ENCODE data around the gene ZBTB49.
"Not testable (repeated sequence)": the region's sequence is repeated elsewhere in the genome, so short reads cannot be mapped to it uniquely, and the experiment has no call there.

The ZBTB49 gene

DNA sequence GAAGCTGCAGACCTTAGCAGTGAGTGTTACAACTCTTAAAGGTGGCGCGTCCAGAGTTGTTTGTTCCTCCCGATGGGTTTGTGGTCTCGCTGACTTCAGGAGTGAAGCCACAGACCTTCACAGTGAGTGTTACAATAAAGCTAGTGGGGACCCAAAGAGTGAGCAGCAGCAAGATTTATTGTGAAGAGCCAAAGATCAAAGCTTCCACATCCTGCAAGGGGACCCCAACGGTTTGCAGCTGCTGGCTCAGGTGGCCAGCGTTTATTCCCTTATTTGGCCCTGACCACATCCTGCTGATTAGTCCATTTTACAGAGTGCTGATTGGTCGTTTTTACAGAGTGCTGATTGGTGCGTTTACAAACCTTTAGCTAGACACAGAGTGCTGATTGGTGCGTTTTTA, 58.5 kb downstream of the ZBTB49 start:
- H3K4me1 ChIP-seq (ENCODE audit: control insufficient read depth, insufficient read depth, low read length); H3K9ac ChIP-seq (ENCODE audit: low read depth, low read length); H3K27me3 ChIP-seq (ENCODE audit: control insufficient read depth, insufficient read depth, low read length); H3K36me3 ChIP-seq (ENCODE audit: control insufficient read depth, insufficient read depth, low read length); H3K4me3 ChIP-seq (ENCODE audit: low read depth, low read length); H3K9me3 ChIP-seq (ENCODE audit: control insufficient read depth, insufficient read depth, low read length): not testable (repeated sequence)

DNA sequence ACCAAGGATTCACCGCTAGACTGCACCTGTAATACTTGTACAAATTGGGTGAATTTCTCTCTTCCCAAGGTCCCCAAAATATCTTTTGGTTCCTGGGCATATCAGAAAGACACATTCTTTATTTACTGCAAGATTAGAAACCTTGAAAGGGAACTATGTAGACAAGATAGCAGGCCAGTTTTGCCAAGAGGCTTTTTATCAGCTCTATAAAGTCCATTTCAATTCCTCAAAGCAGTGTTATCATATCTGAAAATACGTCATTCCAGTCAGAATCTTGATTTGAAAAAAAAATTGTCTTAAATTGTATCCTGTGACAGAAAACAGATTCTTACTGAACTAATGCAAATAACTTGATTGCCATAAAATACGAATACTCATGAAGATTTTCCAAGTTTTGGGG, 59.8 kb downstream of the ZBTB49 start:
- no peaks in the 10 kb centered on the region for H3K36me3 ChIP-seq (ENCODE audit: control insufficient read depth, insufficient read depth, low read length)
- H3K9ac ChIP-seq (ENCODE audit: low read depth, low read length), result no peak overlapping the region
- no peaks in the 10 kb centered on the region for H3K4me1 ChIP-seq (ENCODE audit: control insufficient read depth, insufficient read depth, low read length)
- H3K27me3 ChIP-seq (ENCODE audit: control insufficient read depth, insufficient read depth, low read length), result peaks cover 5% of the 10 kb centered on the region
- no peaks in the 10 kb centered on the region for H3K9me3 ChIP-seq (ENCODE audit: control insufficient read depth, insufficient read depth, low read length)
- no peak overlapping the region for H3K4me3 ChIP-seq (ENCODE audit: low read depth, low read length)

DNA sequence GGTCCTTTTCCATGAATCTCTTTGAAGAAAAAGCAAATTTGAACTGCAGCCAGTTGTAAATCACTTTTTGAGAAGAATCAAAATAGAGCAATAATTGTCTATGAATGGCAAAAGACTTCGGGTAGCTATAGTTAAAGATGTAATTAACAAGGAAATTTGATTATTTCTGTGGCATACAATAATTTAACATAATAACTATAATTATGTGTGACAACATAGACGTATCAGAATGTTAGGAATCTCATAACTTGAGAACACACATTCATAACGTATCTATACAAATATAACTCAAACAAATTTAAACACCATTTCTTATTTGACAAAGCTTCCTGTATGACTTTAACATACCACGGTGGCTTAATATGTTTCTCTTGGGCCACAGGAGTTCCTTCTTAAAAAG, 60.9 kb downstream of the ZBTB49 start:
- no peak overlapping the region for H3K9ac ChIP-seq (ENCODE audit: low read depth, low read length)
- no peaks in the 10 kb centered on the region for H3K36me3 ChIP-seq (ENCODE audit: control insufficient read depth, insufficient read depth, low read length)
- peaks cover 5% of the 10 kb centered on the region for H3K27me3 ChIP-seq (ENCODE audit: control insufficient read depth, insufficient read depth, low read length)
- H3K4me3 ChIP-seq (ENCODE audit: low read depth, low read length), result no peak overlapping the region
- no peaks in the 10 kb centered on the region for H3K9me3 ChIP-seq (ENCODE audit: control insufficient read depth, insufficient read depth, low read length)
- no peaks in the 10 kb centered on the region for H3K4me1 ChIP-seq (ENCODE audit: control insufficient read depth, insufficient read depth, low read length)

DNA sequence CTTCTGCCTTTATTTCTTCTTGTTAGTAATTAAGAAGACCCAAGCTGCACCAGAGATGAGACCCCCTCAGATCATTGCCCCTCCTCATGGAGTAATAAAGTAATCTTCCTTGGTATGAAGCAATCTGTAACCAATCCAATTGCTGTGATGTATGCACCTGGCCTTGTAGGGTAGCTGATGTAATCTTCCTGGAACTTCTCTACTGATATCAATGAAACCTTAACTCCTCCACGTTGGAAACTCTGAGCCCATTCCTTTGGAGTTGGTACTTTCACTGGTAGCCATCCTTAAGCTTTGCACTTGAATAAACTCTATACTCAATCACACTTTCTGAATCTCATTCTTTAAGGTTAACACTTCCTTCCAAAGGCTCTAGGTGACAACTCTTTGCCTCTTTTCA, 65.3 kb downstream of the ZBTB49 start:
- Histone ChIP-seq H3K4me1 (ENCODE audit: control insufficient read depth, insufficient read depth, low read length) (no peaks in the 10 kb centered on the region), H3K27me3 (ENCODE audit: control insufficient read depth, insufficient read depth, low read length) (no peaks in the 10 kb centered on the region), H3K36me3 (ENCODE audit: control insufficient read depth, insufficient read depth, low read length) (no peaks in the 10 kb centered on the region), H3K4me3 (ENCODE audit: low read depth, low read length) (no peak overlapping the region), H3K9me3 (ENCODE audit: control insufficient read depth, insufficient read depth, low read length) (no peaks in the 10 kb centered on the region), H3K9ac (ENCODE audit: low read depth, low read length) (no peak overlapping the region)

DNA sequence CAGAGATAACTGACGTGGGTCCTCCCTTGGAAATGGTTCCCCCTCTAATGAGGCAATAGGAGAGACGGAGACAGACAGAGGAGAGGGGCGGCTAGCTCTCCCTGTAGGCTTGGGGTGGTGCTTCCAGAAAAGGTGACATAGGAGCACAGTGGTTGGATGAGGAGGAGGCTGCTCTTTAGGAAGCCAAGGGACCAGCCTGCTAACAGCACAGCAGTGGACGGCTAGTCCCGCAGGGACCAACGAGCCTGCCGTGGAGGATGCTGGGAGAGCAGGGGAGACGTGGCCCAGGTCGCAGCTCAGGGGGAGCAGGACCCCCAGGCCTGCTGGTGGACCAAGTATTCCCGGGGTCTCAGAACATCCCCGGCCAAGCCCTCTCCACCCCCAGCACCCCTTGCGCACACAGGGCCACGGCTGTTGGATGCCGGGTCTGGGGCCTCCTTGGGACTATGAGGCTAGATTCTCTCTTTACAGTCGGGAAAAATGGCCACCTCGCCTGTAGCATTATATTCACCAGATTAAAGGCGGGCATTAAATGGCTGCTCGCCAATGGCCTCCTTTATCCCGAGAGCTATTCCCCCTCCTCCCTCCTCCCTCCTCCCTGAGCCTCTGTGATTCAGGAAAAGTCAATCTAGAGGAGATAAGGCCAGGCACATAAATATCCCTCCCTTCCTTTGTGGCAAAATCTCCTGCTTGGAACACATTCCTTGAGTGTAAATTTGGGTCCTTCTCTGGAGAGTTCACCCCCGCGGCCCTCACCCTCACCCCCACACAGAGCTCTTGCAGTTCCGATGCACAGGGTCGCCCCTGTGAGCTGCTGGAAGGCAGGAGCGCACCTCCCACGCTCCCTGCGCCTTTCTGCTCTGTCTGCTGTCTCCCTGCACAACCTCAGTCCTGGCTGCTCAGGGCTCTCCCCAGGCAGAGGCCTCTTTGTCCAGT, 66.3 kb downstream of the ZBTB49 start:
- no peaks in the 10 kb centered on the region for H3K4me1 ChIP-seq (ENCODE audit: control insufficient read depth, insufficient read depth, low read length)
- H3K27me3 ChIP-seq (ENCODE audit: control insufficient read depth, insufficient read depth, low read length), result no peaks in the 10 kb centered on the region
- H3K9ac ChIP-seq (ENCODE audit: low read depth, low read length), result no peak overlapping the region
- H3K36me3 ChIP-seq (ENCODE audit: control insufficient read depth, insufficient read depth, low read length), result no peaks in the 10 kb centered on the region
- no peak overlapping the region for H3K4me3 ChIP-seq (ENCODE audit: low read depth, low read length)
- H3K9me3 ChIP-seq (ENCODE audit: control insufficient read depth, insufficient read depth, low read length), result no peaks in the 10 kb centered on the region

DNA sequence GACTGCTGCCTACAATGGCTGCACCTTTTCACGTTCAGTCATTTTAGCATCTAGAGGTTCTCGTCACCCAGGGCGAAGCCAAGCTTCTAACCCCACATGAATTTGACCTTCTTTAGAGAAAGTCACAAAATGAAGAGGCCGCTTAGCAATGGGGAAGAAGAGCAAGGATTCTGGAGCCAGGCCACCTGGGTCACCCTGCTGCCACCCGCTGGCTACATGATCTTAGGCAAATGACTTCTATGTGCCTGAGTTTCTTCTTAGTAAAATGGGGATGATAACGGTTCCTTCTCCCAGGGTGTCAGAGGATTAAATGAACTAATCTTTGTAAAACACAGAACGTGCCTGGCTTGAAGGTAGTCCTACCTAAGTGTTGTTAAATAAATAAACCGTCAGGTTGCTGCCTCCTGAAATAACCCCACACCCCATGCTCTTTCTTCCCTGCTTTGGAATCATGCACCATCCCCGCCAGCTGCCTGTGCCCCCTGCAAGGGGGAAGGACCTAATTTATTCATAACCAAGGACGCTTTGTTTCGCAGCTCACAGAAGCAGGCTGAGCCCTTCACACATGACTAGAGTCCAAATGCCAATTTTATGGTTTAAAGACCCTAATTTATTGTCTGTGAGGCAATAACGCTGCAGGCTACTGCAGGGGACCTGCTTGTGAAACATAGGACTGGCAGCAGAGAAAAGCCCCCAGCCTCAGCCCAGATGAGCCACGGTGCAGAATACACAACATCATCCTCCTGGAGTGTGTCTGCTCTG, 68.2 kb downstream of the ZBTB49 start:
- H3K9me3 ChIP-seq (ENCODE audit: control insufficient read depth, insufficient read depth, low read length), result no peaks in the 10 kb centered on the region
- H3K27me3 ChIP-seq (ENCODE audit: control insufficient read depth, insufficient read depth, low read length), result no peaks in the 10 kb centered on the region
- H3K9ac ChIP-seq (ENCODE audit: low read depth, low read length), result no peak overlapping the region
- no peak overlapping the region for H3K4me3 ChIP-seq (ENCODE audit: low read depth, low read length)
- no peaks in the 10 kb centered on the region for H3K36me3 ChIP-seq (ENCODE audit: control insufficient read depth, insufficient read depth, low read length)
- no peaks in the 10 kb centered on the region for H3K4me1 ChIP-seq (ENCODE audit: control insufficient read depth, insufficient read depth, low read length)

DNA sequence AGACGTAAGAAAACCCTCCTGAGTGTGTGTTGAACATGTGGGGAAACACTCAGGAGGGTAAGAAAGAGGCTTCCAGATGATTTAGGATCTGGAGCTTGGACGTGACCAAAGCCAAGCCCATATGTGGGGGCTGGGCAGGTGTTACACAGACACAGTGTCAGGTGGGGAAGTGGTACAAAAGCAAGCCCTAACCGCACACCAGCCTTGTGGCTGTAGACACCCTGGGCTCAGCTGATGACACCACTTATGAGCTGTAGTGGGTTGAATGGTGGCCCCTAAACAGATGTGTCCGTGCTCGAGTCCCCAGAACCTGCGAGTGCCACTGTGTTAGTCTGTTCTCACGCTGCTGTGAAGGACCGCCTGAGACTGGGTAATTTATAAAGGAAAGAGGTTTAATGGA, 71.8 kb downstream of the ZBTB49 start:
- Histone ChIP-seq H3K27me3 (ENCODE audit: control insufficient read depth, insufficient read depth, low read length) (no peaks in the 10 kb centered on the region), H3K9me3 (ENCODE audit: control insufficient read depth, insufficient read depth, low read length) (no peaks in the 10 kb centered on the region), H3K36me3 (ENCODE audit: control insufficient read depth, insufficient read depth, low read length) (no peaks in the 10 kb centered on the region), H3K9ac (ENCODE audit: low read depth, low read length) (no peak overlapping the region), H3K4me3 (ENCODE audit: low read depth, low read length) (no peak overlapping the region), H3K4me1 (ENCODE audit: control insufficient read depth, insufficient read depth, low read length) (no peaks in the 10 kb centered on the region)

DNA sequence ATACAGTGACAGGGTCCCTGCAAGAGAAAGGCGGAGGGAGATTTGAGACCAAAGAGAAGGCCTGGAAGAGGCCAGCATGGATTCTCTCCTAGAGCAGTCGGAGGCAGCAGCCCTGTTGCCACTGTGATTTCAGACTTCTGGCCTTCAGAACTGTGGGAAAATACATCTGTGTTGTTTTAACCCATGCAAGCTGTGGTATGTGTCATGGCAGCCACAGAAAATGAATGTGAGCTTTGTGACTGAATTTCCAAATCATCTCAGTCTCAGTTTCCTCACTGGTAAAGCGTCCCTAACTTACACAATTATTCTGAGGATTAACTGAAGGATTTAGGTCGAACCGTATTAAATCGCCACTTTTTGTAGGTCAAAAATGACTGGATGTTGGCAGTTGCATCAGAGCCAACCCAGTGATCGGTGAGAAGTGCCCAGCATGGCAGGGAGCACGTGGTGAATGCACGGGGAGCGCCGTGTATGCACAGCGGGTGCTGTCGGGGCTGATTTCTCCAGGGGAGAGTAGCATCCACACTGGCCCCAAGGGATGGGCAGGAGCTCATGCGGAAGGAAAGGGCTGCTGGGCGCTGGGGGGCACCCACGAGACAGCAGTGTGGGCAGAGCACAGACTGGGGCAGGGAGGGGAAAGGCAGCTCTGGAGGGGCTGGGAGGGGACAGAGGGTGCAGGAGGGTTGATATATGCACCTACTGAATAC, 73.1 kb downstream of the ZBTB49 start:
- H3K9ac ChIP-seq (ENCODE audit: low read depth, low read length), result no peak overlapping the region
- no peak overlapping the region for H3K4me3 ChIP-seq (ENCODE audit: low read depth, low read length)
- no peaks in the 10 kb centered on the region for H3K9me3 ChIP-seq (ENCODE audit: control insufficient read depth, insufficient read depth, low read length)
- no peaks in the 10 kb centered on the region for H3K4me1 ChIP-seq (ENCODE audit: control insufficient read depth, insufficient read depth, low read length)
- H3K36me3 ChIP-seq (ENCODE audit: control insufficient read depth, insufficient read depth, low read length), result no peaks in the 10 kb centered on the region
- H3K27me3 ChIP-seq (ENCODE audit: control insufficient read depth, insufficient read depth, low read length), result no peaks in the 10 kb centered on the region

DNA sequence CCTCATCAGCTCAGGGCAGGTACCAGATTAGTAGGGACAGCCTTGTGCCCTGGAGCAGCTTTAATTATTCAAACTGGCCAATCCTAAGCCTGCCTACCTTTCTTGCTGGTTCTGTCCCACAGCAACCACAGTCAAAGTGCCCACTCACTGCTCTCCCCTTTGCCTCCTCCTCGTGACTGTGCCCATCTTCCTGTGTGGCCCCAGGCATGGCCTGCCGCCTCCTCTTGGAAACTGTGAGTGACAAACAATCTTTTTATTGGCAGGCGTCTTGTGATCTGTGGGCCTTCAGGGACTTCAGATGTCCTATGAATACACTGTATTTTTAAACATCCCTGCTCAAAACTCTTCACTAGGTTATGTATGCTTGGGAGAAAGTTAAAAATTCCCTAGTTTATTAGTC, 74.0 kb downstream of the ZBTB49 start:
- Histone ChIP-seq H3K27me3 (ENCODE audit: control insufficient read depth, insufficient read depth, low read length) (no peaks in the 10 kb centered on the region), H3K36me3 (ENCODE audit: control insufficient read depth, insufficient read depth, low read length) (no peaks in the 10 kb centered on the region), H3K9me3 (ENCODE audit: control insufficient read depth, insufficient read depth, low read length) (no peaks in the 10 kb centered on the region), H3K4me3 (ENCODE audit: low read depth, low read length) (no peak overlapping the region), H3K9ac (ENCODE audit: low read depth, low read length) (no peak overlapping the region), H3K4me1 (ENCODE audit: control insufficient read depth, insufficient read depth, low read length) (no peaks in the 10 kb centered on the region)

DNA sequence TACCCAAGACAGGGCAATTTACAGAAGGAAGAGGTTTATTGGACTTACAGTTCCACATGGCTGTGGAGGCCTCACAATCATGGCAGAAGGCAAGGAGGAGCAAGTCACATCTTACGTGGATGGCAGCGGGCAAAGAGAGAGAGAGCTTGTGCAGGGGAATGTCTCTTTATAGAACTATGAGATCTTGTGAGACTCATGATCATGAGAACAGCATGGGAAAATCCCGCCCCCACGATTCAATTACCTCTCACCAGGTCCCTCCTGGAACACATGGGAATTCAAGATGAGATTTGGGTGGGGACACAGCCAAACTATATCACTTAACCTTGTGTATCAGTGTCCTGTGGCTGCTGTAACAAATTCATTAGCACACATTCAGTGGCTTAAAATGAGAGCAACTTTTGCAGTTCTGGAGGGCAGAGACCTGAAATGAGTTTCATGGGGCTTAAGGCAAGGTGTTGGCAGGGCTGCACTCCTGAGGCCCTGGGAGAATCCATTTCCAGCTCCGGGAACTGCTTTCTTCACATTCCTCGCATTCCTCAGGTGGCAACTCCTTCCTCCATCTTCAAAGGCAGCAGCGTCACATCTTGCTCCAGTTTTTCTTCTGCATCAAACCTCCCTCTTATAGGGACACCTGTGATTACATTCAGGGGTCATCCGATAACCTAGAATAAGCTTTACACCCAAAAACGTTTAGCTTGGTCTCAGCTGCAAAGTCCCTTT, 74.6 kb downstream of the ZBTB49 start:
- Histone ChIP-seq H3K36me3 (ENCODE audit: control insufficient read depth, insufficient read depth, low read length) (no peaks in the 10 kb centered on the region), H3K4me1 (ENCODE audit: control insufficient read depth, insufficient read depth, low read length) (no peaks in the 10 kb centered on the region), H3K9me3 (ENCODE audit: control insufficient read depth, insufficient read depth, low read length) (no peaks in the 10 kb centered on the region), H3K27me3 (ENCODE audit: control insufficient read depth, insufficient read depth, low read length) (no peaks in the 10 kb centered on the region), H3K9ac (ENCODE audit: low read depth, low read length) (no peak overlapping the region), H3K4me3 (ENCODE audit: low read depth, low read length) (no peak overlapping the region)

DNA sequence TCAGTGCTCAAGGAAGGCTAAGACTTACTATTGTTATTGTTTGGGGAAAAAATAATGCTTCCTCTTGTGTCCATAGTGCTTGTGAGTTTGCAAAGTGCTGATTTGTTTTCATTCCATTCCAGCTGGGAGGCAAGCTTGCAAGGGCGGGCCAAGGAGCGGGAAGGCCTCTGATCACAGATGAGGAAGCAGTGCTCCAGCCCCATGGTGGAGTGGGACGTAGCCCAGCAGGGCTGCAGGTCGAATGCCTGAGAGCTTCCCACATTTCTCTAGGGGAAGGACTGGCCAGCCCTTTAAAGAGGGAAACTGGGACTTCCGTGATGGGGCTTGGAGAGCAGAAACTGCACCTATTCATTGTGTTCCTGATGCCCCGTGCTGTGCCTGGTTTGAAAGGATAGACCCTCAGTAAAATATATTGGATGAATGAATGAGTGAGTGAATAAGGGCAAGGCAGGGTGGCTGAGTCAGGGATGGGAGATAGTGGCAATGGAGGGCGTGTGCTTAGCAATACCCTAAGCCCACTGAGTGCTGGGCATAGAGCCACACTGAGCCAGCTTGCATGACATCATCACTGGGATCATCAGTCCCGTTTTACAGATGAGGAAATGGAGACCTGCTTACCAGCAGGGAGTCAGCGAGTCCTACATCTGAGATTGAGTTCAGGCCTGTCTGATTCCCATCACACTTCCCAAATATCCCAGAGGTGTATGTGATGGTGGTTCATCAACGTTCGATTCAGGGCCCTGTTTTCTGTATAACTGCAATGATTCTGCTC, 78.9 kb downstream of the ZBTB49 start:
- H3K36me3 ChIP-seq (ENCODE audit: control insufficient read depth, insufficient read depth, low read length), result no peaks in the 10 kb centered on the region
- H3K9me3 ChIP-seq (ENCODE audit: control insufficient read depth, insufficient read depth, low read length), result no peaks in the 10 kb centered on the region
- H3K9ac ChIP-seq (ENCODE audit: low read depth, low read length), result no peak overlapping the region
- no peaks in the 10 kb centered on the region for H3K4me1 ChIP-seq (ENCODE audit: control insufficient read depth, insufficient read depth, low read length)
- no peaks in the 10 kb centered on the region for H3K27me3 ChIP-seq (ENCODE audit: control insufficient read depth, insufficient read depth, low read length)
- H3K4me3 ChIP-seq (ENCODE audit: low read depth, low read length), result no peak overlapping the region
